Stimulated activated CD4-positive, alpha-beta T cell treated with anti-CD3 and anti-CD28 coated beads, Interleukin-4, amount 100 ng/mL, for 24 hours (primary cell): ENCODE measurements around the gene SYMPK.

ENCODE experiments used
- DNase-seq: peaks from one replicate; pipeline ENCODE4 v3.0.0-alpha.2; 2020

The SYMPK gene

DNA sequence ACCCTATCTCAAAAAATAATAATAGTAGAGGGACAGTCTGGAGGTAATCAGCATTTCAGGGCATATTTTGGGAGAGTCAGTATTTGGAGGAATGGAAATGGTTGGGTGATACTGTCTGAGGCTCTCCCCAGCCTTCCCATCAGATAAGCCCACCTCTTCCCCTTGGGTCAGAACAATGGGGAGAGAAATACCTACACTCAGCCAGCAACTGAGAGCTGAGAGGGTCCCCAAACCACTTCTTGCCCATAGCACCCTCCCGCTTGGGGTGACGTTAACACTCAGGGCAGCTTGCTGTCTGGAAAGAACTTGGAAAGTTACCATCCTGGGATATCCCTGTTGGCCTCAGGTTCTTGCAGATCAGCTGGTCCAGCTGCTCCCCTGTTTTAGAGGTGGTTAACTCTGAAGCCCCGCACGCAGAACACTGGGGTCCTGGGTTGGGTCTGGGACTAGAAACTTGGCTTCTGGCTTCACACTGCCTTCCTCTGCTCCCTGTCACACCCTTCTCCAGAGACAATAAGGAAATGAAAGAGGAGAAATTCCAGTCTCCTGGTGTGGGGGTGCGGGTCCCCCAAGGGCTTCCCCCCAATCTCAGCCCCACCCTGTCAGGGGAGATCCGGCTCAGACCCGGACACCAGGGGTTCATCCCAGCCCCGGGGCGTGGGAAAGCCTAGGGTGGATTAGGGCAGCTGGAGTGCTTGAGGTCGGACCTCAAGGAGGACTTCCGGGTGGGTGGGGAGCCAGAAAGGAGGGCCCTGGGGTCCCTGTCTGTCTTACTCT, 3.6 kb upstream of the SYMPK start:
- DNase-seq, result no peak

DNA sequence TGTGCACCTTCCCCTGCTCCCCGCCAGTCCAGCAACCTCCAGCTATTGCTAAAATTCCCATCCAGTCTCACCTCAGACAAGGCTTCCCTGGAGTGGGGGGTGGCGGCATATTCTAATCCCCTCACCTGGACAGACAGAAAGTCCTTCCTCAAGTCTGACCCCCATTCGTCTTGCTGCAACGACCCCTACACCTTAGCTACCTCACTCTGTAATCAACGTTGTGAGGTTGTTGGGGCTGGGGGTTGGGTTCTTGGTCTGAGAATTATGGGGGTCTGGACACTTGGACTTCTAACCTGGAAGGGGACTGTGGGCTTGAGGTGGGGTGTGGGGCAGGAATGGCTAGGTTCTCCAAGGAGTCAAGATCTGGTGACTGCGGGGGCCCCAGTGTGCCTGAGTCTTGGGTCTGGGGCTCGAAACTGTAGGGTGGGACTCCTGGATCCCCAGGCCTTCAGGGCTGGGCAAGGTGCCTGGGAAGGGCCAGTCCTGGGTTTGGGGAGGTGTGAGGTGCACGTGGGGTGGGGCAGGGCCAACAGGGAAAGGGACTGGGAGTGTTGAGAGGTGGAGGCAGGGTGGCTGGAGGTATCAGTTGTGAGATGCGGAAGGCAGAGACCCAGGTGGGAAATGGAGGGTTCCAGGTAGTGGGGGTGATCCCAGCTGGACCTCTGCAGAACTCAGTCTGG, 2.5 kb upstream of the SYMPK start:
- no peak for DNase-seq

DNA sequence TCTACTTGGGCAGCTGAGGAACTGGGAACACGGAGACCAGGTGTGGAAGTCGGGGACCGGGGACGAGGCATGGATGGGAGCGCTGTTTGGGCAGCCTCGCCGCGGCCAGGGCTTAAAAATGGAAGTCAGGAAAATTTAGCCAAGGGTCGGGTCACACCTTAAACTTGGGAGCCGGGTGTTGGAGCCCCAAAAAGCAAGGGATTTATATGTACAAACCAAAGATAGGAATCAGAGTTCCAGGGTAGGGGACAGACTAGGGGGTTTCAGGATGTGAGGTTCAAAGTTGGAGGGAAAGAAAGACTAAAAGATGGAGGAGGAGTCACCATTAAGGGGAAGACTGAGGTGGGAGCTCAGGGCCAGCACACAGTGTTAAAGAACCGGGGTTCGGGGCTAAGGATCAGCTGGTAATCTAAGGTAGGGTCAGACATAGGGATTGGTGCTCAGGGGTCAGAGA, 1.7 kb upstream of the SYMPK start:
- no peak for DNase-seq

DNA sequence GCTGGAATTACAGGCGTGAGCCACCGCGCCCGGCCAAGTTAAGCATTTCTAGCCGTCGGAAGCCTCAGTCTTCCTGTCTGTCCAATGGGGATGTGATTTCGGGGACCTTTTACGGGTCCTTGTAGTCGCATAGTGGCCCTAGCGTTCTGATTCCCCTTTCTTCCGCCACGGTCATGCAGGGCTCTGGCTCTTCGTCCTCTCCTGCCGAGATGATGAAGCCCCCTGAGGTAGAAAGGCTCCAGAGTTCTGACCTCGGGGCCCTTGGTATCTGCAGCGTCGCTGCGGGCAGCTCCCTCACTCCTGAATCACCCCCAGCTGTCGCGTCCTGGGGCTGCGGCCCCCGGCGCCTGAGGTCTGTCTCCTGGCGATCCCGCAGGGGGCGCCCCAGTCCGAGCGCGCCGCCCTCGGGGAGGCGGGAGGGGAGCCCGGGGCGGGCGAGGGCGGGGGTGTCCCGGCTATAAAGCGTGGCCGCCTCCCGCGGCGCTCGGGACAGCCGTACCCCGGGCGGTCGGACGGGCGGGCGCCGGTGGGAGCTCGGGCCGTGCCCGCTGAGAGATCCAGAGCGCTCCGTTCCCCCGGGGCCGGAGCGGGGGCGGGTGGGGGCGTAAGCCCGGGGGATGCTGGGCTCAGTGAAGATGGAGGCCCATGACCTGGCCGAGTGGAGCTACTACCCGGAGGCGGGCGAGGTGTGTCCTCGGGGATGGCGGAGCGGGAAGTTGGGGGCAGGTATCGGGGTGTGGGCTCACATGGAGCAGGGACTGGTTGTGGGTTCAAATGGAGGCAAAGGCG, 1.1 kb upstream of the SYMPK start, which contains the start of gene FOXA3:
Gene FOXA3 (plus strand): TSS at position 487 of the 789 bp plus-strand sequence. CDS start 131 bp downstream, at position 618.
- DNase-seq, result peak; percentile 55

DNA sequence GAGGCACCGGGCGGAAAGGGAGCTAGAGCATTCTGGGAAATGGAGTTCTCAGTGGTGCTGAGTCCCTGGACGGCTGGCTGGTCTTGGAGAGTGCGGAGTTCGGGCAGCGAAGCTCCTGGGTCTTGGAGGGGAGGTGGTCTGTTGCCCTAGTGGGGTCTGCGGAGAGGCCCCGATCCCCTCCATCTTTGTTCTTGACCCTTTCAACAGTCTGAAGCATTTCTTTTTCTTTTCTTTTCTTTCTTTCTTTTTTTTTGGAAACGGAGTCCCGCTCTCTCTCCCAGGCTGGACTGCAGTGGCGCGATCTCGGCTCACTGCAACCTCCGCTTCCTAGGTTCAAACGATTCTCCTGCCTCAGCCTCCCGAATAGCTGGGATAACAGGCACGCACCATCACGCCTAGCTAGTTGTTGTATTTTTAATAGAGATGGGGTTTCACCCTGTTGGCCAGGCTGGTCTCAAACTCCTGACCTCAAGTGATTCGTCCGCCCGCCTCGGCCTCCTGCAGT, 440 bp upstream of the SYMPK start:
- no peak for DNase-seq

DNA sequence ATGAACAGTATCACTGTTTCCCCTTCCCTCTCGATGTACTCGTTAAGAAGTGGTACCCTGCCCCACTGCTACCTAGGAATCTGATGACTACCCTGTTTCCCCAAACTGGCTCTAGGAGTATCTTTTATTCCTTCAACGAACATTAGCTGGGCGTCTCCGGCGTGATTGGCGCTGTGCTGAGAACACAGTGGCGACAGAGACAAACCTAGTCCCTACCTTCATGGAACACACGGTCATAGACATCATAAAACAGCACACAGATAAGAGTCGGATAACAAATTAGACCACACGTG, 730 bp downstream of the SYMPK start:
- no peak for DNase-seq

DNA sequence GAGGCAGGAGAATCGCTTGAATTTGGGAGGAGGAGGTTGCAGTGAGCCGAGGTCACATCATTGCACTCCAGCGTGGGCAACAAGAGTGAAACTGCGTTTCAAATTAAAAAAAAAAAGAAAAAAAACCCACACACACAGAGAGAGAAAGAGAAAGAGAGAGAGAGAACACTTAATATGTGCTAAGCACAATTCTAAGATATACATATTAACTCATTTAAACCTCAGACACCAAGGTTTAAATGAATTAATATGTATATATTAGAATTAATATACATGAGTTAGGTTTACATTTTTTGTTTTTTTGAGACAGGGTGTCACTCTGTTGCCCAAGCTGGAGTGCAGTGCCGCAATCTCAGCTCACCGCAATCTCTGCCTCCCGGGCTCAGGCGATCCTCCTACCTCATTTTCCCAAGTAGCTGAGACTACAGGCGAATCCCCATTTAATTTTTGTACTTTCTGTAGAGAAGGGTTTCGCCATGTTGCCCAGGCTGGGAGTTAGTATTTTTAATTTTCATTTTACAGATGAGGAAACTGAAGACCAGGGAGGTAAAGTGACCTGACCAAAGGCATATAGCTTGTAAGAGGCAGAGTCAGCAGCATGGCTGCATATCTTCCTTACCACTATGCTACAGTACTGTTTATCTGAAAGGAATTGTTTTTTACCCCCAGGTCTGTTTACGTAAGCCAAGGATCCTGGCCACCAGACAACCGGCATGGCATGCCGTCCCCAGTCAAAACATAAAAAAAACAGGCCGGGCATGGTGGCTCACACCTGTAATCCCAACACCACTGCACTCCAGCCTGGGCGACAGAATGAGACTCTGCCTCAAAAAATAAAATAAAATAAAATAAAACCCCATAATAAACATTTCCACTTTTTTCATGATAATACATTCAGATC, 2.3 kb downstream of the SYMPK start:
- no peak for DNase-seq

DNA sequence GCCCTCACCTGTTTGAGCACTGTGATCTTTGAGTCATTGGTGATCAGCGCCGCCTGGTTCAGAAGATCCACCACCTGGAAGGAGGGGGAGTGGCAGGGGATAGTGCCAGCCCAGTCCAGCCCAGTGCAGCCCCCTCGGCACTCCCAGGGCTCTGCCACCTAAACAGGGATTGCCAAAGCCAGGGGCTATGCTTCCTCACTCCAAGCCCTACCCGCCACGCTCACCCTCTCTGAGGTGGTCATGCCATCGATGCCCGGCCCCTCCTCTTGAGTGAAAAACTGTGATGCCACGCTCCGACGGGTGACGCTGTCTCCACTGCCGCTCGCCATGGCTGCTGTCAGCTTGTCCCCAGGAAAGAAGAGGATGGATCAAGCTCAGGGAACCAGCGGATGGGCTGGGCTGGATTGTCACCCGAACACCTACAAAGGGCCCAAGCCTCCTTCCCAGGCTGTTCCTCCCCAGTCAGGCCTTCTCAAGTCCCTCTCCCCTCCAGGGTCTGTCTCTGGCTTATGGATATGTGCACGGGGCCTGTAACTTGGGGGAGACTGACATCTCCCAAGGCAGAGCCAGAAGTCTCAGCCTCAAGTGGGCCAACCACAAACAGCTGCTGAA, 8.7 kb downstream of the SYMPK start:
- no peak for DNase-seq

DNA sequence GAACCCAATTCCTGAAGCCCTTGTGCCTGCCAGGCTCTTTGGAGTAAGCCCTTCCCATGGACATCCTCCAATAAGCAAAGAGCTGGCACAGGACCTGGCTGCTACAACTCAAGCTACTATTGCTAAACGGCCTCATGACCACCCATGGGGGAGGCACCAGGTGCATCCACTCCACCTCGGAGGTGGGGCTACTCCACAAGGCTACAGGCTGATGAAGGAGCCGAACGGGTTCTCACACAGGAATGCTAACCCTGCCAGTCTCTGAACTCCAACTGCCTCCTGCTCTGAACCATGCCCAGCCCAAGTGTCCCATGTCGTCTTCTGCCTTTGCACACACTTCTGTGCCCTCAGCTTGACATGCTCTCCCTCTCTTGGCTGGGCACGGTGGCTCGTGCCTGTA, 10.0 kb downstream of the SYMPK start:
- no peak for DNase-seq

DNA sequence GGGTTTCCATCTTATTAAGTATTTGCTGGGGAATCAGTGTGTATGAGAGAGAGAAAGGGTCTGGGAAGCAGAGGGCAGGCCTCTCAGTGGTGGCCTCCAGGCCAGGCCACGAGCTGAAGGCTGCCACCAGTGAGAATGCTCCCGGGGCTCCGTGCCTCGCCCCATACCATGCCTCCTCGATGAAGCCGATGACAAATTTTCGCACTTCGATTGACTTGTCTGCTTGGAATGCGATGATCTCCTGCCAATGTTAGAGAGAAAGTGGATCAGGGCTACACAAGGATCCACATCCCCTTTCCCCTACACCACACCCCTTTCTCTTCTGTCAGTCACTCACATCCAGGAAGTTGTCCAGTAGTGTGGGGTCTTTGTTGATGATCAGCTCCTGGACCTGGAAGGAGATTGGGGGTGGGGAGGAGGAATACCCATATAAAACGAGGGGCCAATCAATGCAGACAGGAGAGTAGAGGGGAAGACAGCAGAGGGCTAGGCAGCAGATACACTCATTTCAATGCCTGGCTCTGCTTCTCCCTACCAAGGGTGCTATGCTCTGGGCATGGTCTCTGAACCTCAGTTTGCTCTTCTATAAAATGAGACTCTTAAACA, 10.7 kb downstream of the SYMPK start:
- DNase-seq, result no peak

DNA sequence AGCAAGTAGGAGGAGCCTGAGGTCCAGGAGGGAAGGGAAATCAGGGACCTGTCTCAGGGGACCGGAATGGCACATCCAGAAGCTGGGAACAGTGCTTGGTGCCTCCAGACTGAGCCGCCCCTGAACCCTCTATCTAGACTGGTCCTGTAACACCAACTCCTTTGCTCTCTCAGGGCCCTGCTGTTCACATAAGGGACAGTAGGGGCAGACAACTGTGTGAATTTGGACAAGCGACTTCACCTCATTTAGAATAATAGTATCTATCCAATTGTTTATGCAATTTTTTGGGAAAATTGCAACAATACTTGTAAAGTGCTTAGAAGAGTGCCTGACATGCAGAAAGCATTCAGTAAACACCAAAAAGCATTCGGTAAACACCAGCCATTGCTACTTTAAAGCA, 14.0 kb downstream of the SYMPK start:
- DNase-seq, result no peak

DNA sequence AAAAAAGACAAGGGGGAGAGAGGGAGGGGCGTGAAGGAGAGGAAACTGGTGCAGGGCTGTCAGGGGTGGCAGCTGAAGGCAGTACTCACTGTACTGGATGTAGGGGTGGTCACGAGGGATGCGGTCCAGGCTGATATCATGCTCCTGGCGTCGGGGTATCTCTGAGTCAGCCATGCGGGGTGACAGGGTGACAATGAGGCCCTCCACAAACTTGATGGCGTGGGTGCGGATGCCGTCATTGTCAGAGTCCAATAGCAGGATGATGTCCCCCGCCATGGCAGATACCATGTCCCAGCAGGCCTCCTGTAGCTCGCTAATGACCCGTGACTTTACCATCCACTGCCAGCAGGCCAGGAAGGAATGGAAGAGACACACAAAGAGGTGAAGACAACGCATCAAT, 15.3 kb downstream of the SYMPK start:
- DNase-seq, result no peak

DNA sequence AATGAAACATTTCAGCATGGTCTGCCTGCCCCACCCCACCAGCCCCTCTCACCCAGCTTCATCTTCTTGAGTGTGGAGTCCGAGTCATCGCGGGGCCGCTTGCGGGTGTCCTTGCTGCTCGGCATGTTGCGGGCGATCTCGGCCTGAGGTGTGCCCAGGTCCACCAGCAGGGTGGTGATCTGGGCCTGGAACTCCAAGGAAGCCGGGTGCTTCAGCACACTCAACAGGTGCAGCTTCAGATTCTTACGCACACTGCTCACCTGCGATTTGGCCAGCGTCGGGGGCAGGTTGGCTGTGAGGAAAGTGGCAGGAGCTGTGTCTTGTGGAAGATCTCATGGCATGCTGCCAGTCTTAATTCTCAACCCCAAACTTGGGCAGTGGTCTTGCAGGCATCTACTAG, 20.7 kb downstream of the SYMPK start:
- no peak for DNase-seq

DNA sequence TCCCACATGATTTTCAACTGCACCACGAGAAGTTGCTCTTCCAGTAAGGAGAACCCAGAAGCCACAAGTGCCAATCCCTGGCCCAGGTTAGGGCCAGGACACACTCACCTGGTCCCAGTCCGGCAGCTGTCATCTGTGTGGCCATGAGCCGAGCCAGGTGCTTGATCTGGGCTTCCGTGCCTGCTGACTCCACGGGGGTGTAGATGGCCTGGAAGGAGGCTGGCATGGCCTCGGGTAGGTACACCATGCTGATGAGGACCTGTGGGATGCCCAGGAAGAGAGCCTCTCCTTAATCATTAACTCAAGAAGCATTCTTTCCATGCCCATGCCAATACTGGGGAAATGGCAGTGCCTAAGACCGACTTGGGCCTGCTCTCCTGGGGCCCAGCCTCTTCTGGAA, 28.0 kb downstream of the SYMPK start:
- DNase-seq, result no peak

DNA sequence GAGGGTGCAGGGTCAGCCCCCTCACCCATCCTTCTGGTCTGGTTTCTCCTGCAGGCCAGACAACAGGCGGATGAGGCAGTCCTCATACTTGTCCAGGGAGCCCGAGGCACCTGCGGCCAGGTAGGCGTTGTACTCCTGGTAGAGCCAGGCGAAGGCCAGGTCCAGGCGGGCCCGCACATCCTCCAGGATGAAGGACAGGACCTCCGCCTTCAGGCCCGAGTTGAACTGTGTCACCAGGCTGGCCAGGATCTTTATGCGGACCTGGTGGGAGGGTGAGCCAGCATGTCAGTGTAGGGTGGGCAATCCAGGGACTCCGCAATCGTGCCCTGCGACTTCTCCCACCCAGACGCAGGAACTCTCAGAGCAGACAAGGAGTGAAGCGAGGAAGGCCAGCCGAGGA, 34.0 kb downstream of the SYMPK start:
- no peak for DNase-seq

DNA sequence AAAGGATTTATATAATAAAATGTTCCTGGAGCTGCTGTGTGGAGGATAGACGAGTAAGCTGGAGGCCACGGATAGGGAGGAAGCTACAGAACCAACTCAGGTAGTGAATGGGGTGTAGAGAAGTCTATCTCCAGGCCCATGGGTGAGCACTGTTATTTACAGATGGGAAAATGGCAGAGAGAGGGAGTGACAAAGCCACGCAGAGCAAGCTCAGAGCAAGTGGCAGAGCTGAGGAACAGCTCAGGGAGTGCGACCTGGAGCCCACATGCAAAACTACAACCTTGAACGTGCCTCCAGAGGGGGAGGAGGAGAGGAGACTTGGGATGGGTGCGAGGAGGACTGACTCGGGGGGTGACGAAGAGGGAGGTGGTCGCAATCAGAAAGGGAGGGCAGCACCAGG, 34.4 kb downstream of the SYMPK start:
- DNase-seq, result no peak

DNA sequence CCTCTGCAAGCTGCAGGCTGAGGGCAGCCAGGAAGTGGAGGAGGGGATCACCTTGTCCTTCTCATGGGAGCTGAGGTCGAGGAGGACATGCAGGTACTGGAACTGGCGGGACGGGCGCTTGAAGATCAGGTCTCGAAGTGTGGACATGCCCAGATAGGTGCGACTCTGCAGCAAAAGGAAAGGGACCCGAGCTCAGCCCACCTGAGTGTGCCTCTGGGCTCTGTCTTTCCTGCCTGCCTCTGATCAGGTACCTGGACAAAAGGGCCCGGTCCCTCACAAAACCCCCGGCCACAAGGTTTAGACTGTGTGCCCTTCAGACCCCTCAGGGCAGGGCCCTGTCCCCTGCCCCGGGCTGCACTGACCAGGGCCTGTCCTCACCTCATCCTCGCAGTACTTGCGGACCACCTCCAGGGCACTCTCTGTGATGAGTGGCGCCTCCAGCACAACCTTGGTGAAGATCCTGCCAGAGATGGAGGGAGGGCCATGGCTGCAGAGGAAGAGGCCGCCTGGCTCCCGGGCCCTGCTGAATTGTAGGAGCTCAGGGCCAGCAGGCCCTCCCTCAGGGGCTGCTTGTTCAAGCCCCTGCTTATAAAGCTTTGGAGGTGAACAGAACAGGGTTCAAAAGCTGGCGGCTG, 35.4 kb downstream of the SYMPK start:
- DNase-seq, result no peak

DNA sequence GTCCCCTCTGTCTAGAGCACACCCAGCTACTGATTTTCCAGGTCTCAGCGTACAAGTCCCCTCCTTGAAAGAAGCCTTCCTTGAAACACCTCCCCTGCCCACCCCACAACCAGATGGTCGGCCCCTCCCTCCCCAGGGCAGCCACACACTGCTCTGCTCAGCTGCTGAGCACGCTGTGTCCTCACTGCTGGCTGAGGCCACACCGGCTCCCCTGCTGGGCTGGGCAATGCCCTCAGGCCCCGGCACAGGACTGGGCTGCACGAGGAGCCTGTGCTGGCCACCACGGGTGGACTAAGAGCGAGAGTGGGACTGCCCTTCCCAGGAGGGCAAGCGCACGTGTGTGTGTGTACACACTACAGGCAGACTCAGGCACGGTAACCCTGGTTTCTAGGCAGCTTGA, 36.0 kb downstream of the SYMPK start:
- no peak for DNase-seq

DNA sequence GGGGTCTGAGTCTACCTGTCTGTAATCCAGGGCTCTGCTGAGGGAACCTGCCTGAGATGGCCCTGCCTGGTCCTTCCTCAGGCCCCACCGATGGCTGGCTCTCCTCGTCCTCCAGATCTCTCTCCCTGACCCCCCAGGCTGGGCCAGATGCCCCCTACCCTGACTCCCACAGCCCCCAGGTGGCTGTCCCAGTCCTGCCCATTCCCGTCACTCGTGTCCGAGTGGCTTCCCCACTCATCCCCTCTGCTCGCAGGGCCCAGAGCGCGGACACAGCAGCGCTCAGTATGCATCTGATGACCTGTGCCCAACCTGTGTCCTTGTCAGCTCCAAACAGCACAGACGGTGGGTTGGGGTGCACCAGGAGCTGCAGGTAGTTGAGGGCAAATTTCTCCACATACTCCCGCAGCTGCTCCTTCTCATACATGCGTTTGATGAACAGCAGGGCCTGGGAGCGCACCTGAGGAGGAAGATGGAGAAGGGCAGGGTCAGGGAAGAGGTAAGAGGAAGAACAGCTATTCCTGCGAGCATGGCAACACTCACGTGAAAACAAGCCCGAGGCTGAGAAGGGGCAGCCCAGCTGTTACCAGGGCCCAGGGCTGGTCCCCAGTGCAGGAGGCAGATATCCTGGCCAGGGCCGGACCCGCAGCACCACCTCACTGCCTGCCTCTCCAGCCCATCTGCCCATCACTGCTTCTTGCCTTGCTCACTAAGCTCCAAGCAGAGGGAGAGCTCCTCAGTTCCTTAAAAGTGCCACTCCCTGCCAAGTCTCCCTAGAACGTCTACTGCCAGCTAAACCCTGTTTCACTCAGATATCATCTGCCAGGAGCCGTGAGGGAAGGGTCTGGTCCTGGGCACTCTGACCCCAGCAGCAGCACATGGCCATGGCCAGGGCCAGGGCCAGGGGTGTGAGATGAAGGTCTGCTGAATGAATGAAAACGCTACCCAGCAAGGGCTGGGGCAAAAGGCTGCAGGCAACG, 36.7 kb downstream of the SYMPK start:
- no peak for DNase-seq

DNA sequence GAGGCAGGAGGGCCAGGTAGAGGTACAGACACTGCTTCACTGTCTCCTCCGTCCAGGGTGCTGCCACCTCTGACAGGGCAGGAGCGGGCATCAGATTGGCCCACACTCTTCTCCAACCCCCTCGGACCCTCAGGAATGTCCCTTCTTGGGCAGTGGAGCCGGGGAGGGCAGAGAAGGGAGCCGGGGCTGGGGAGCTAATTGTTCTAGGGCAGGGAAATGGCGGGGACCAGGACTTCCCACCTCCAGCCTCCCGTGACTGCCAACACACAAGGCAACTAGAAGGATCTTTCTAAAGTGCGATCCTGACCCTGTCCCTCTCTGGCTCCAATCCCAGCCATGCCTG, 37.7 kb downstream of the SYMPK start:
- DNase-seq, result no peak
